HCT116 (cell line): ENCODE data around the gene TIGD3. TPM values are rescaled to one million over a fixed set of nuclear protein-coding genes. Genes with fewer than 3 reads are reported as not detected.

Source experiments
- ATAC-seq: fragments of 200-7000 bp; cut with Tn5 transposase; 2 replicates; pipeline ENCODE4 v1.9.1; 2020; ENCODE audit warnings: mild to moderate bottlenecking, moderate library complexity
- BruUV-seq: library from RNA; stranded (reverse); fragments of 400-500 nt; replicated peaks from 2 replicates; lab custom pipeline; 2021; lab: Mats Ljungman, UMichigan
- CTCF ChIA-PET: fragments of 300-600 bp; sonication (Branson Sonifier 250); formaldehyde crosslinking; loops from one replicate; lab custom pipeline; 2021; ENCODE audit warnings: antibody characterized with exemption; lab: Charles Lee
- POLR2A ChIA-PET: fragments of 300-600, 350-600 bp; sonication (Branson Sonifier 250); formaldehyde crosslinking; loops from one replicate; lab custom pipeline; 2021; ENCODE audit warnings: antibody characterized with exemption; lab: Charles Lee
- RAD21 ChIA-PET, 2 experiments: fragments of 300-600 bp; sonication (Branson Sonifier 250); formaldehyde crosslinking; loops; one replicate each; lab custom pipeline; 2023; ENCODE audit warnings: low total read pairs in 2 of 2; ENCODE audit not compliant: uncharacterized antibody in 2 of 2, unreplicated experiment in 2 of 2, low non-redundant PET in 1 of 2; lab: Charles Lee
- DNase-seq: peaks from one replicate; pipeline ENCODE4 v3.0.0-alpha.2; 2010; ENCODE audit warnings: low read depth, low spot score
- H2AFZ ChIP-seq: fragments of 200-600 bp; shearing (Covaris generic), sonication (generic); 2 replicates; pipeline ENCODE4 v1.6.1; 2017; ENCODE audit warnings: low read depth, mixed run types, mixed read lengths, antibody characterized with exemption, low read length; ENCODE audit not compliant: poor library complexity, severe bottlenecking
- H3K27ac ChIP-seq: 2 replicates; pipeline ENCODE4 v1.5.1; 2012; ENCODE audit warnings: low read depth, low read length
- H3K27me3 ChIP-seq: fragments of 200-600 bp; sonication (generic); 2 replicates; pipeline ENCODE4 v1.6.1; 2016; ENCODE audit warnings: mixed run types, low read length, mixed read lengths; ENCODE audit not compliant: insufficient read depth
- H3K36me3 ChIP-seq, 2 experiments: fragments of 200-500 bp in 1 of 2; fragments of 200-600 bp in 1 of 2; sonication (Bioruptor generic) in 1 of 2; sonication (generic) in 1 of 2; 2 replicates each; pipeline versions ENCODE4 v1.5.1 to v1.6.1; 2014 to 2016; ENCODE audit warnings: low read length in 2 of 2, inconsistent platforms in 1 of 2, mixed read lengths in 1 of 2, mixed run types in 1 of 2; ENCODE audit not compliant: insufficient read depth in 2 of 2, control insufficient read depth in 1 of 2
- H3K4me1 ChIP-seq, 2 experiments: fragments of 200-600 bp in 1 of 2; sonication (generic) in 1 of 2; 2 replicates each; pipeline versions ENCODE4 v1.5.1 to v1.6.1; 2012 to 2017; ENCODE audit warnings: low read length in 2 of 2, inconsistent platforms in 1 of 2, mild to moderate bottlenecking in 1 of 2, mixed read lengths in 1 of 2, mixed run types in 1 of 2, moderate library complexity in 1 of 2; ENCODE audit not compliant: insufficient read depth in 2 of 2, control insufficient read depth in 1 of 2
- H3K4me2 ChIP-seq: fragments of 200-600 bp; sonication (generic); 2 replicates; pipeline ENCODE4 v1.6.1; 2017; ENCODE audit warnings: mixed run types, low read length, mixed read lengths
- H3K4me3 ChIP-seq, 2 experiments: fragments of 200-600 bp in 1 of 2; sonication (generic) in 1 of 2; replicated peaks in 1 of 2; 2 replicates each; pipeline ENCODE4 v1.5.1; 2011 to 2016; ENCODE audit warnings: low read length in 2 of 2, control low read depth in 1 of 2, low read depth in 1 of 2, mild to moderate bottlenecking in 1 of 2, mixed read lengths in 1 of 2, mixed run types in 1 of 2
- H3K79me2 ChIP-seq: fragments of 200-600 bp; sonication (generic); 2 replicates; pipeline ENCODE4 v1.6.1; 2017; ENCODE audit warnings: mild to moderate bottlenecking, mixed run types, low read length, moderate library complexity, mixed read lengths; ENCODE audit not compliant: insufficient read depth
- H3K9ac ChIP-seq: fragments of 200-600 bp; sonication (generic); 2 replicates; pipeline ENCODE4 v1.6.1; 2016; ENCODE audit warnings: low read length, mixed read lengths
- H3K9me2 ChIP-seq: fragments of 200-600 bp; sonication (generic), shearing (Covaris generic); 2 replicates; pipeline ENCODE4 v1.6.1; 2017; ENCODE audit warnings: mixed run types, mild to moderate bottlenecking, moderate library complexity; ENCODE audit not compliant: insufficient read depth
- H3K9me3 ChIP-seq, 2 experiments: fragments of 200-500 bp in 1 of 2; fragments of 200-600 bp in 1 of 2; sonication (Bioruptor generic) in 1 of 2; sonication (generic) in 1 of 2; 2 replicates each; pipeline ENCODE4 v1.6.1; 2014 to 2017; ENCODE audit warnings: low read length in 2 of 2, mixed read lengths in 2 of 2, inconsistent platforms in 1 of 2, low read depth in 1 of 2, mild to moderate bottlenecking in 1 of 2, mixed run types in 1 of 2, moderate library complexity in 1 of 2; ENCODE audit not compliant: control insufficient read depth in 1 of 2, insufficient read depth in 1 of 2
- H4K20me1 ChIP-seq: fragments of 200-600 bp; sonication (generic), shearing (Covaris generic); 2 replicates; pipeline ENCODE4 v1.6.1; 2017; ENCODE audit warnings: mixed run types, mild to moderate bottlenecking, moderate library complexity; ENCODE audit not compliant: insufficient read depth
- ATF3 ChIP-seq: IDR thresholded peaks from 2 replicates; pipeline ENCODE4 v1.6.1; 2012
- CEBPB ChIP-seq: IDR thresholded peaks from 2 replicates; pipeline ENCODE4 v1.6.1; 2012; ENCODE audit warnings: low read depth
- POLR2A ChIP-seq: IDR thresholded peaks from 2 replicates; pipeline ENCODE4 v1.7.0; 2011; ENCODE audit warnings: borderline replicate concordance; ENCODE audit not compliant: insufficient read depth, insufficient read length; ENCODE audit errors: extremely low read depth
- REST ChIP-seq: IDR thresholded peaks from 2 replicates; pipeline ENCODE4 v1.6.1; 2012; ENCODE audit warnings: low read depth
- YY1 ChIP-seq: IDR thresholded peaks from 2 replicates; pipeline ENCODE4 v1.6.1; 2011; ENCODE audit warnings: low read length, low read depth, moderate library complexity, mild to moderate bottlenecking; ENCODE audit not compliant: insufficient replicate concordance; ENCODE audit errors: extremely low read depth
- ZBTB33 ChIP-seq: IDR thresholded peaks from 2 replicates; pipeline ENCODE4 v1.6.1; 2011; ENCODE audit warnings: mild to moderate bottlenecking, low read length, moderate library complexity; ENCODE audit not compliant: insufficient replicate concordance; ENCODE audit errors: extremely low read depth
- ZFX ChIP-seq: fragments of 450-650 bp; IDR thresholded peaks from 2 replicates; pipeline ENCODE4 v1.6.1; 2017
- intact Hi-C: fragments of 100-400 bp; cut with micrococcal nuclease; formaldehyde crosslinking; loops from 2 replicates; pipeline ENCODE4 v1.10.0; 2022
- total RNA-seq: library from RNA; stranded (reverse); gene quantifications from one replicate; pipeline ENCODE4 v1.2.1, GENCODE V29; 2021; ENCODE audit not compliant: unreplicated experiment

Gene TIGD3
- total RNA-seq, 1 experiment from 2014 or later: 2.4 TPM

GRCh38 chr11:65311170-65311678 is 43.3 kb upstream of the TIGD3 start:
- RAD21 ChIA-PET: no interaction called here
- H3K4me2 ChIP-seq: no peak overlapping the region
- no peak overlapping the region for H2AFZ ChIP-seq
- POLR2A ChIA-PET: interaction anchor here (0.6 kb wide), 1 partner anchor 36 kb away, joined by 3 read pairs; no protein-coding TSS in a partner anchor
- no peaks in the 10 kb centered on the region for H3K9me2 ChIP-seq
- CTCF ChIA-PET: interaction anchor here (0.6 to 2.1 kb wide), 3 partner anchors 19 to 36 kb away, joined by 3 to 7 read pairs (median 3); no protein-coding TSS in a partner anchor
- H4K20me1 ChIP-seq: no peaks in the 10 kb centered on the region
- H3K4me3 ChIP-seq: no peak overlapping the region
- peaks cover 14% of the 10 kb centered on the region for H3K79me2 ChIP-seq
- no peaks in the 10 kb centered on the region for H3K36me3 ChIP-seq
- intact Hi-C loops: no loop called here
- no peaks in the 10 kb centered on the region for H3K9me3 ChIP-seq
- ATAC-seq: no peak
- H3K4me1 ChIP-seq: peaks cover 14 to 59% of the 10 kb centered on the region in 2 experiments
- DNase-seq: no peak
- no peak overlapping the region for H3K27ac ChIP-seq
- H3K9ac ChIP-seq: no peak overlapping the region
- no peaks in the 10 kb centered on the region for H3K27me3 ChIP-seq
- no TSS peak for BruUV-seq
- no peak for TF ChIP-seq ZBTB33
- no peak for TF ChIP-seq CEBPB
- no peak for TF ChIP-seq REST
- TF ChIP-seq POLR2A: no peak
- no peak for TF ChIP-seq ZFX
- no peak for TF ChIP-seq ATF3
- no peak for TF ChIP-seq YY1
